ENCODE measurements around the gene RIBC1.

DNA sequence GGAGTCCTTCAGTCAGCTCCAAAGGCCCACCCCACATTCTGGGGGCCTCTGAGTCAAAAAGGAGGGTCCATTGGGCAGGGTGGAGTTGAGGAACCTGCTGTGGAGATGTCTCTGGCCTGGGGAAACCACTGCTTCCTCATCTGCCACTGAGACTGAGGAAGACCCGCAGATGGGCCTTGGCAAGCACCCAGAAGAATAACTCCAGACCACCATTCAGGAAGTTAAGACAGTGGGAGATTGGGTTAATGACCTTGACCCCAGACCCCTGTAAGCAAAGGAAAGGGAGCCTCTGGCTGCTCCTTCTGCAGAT is 19.6 kb downstream of the RIBC1 start:
- TF ChIP-seq EP300 (IDR thresholded peaks at IDR 0.05) (no peak), POLR2A (IDR thresholded peaks at IDR 0.05; ENCODE audit: low read depth) (no peak), CTCF (IDR thresholded peaks at IDR 0.05) (no peak)
